PC-3 (cell line): Measurements from ENCODE around the gene GPR45. TPM values are rescaled to one million over a fixed set of nuclear protein-coding genes. Genes with fewer than 3 reads are reported as not detected.

Source experiments
- ATAC-seq: fragments of 200-7000 bp; cut with Tn5 transposase; 2 replicates; pipeline ENCODE4 v1.9.1; 2020; ENCODE audit warnings: mild to moderate bottlenecking, moderate library complexity
- BruUV-seq: library from RNA; stranded (reverse); fragments of 400-500 nt; replicated peaks from 2 replicates; lab custom pipeline; 2021; lab: Mats Ljungman, UMichigan
- CTCF ChIA-PET: fragments of 300-600 bp; sonication (Branson Sonifier 250); formaldehyde crosslinking; loops from one replicate; lab custom pipeline; 2022; ENCODE audit warnings: antibody characterized with exemption; lab: Charles Lee
- POLR2A ChIA-PET: fragments of 300-600 bp; sonication (Branson Sonifier 250); formaldehyde crosslinking; loops from one replicate; lab custom pipeline; 2022; ENCODE audit warnings: antibody characterized with exemption; ENCODE audit not compliant: unreplicated experiment; lab: Charles Lee
- DNase-seq: peaks from one replicate; pipeline ENCODE4 v3.0.0-alpha.2; 2015
- H2AFZ ChIP-seq: fragments of 300-600 bp; sonication (generic); 2 replicates; pipeline ENCODE4 v1.6.0; 2016; ENCODE audit warnings: antibody characterized with exemption, low read length
- H3F3A ChIP-seq: fragments of 300-600 bp; sonication (generic); one replicate; pipeline ENCODE4 v1.6.0; 2017; ENCODE audit warnings: antibody characterized with exemption, low read length, control low read depth, mild to moderate bottlenecking; ENCODE audit not compliant: unreplicated experiment
- H3K27ac ChIP-seq: fragments of 300-600 bp; sonication (generic); 2 replicates; pipeline ENCODE4 v1.5.1; 2016; ENCODE audit warnings: mild to moderate bottlenecking, low read length
- H3K27me3 ChIP-seq: fragments of 300-600 bp; sonication (generic); 2 replicates; pipeline ENCODE4 v1.6.1; 2016; ENCODE audit warnings: low read length, mixed read lengths
- H3K36me3 ChIP-seq: fragments of 300-600 bp; sonication (generic); 2 replicates; pipeline ENCODE4 v1.6.1; 2016; ENCODE audit warnings: low read depth, mixed run types, low read length, mixed read lengths
- H3K4me1 ChIP-seq: fragments of 300-600 bp; sonication (generic); 2 replicates; pipeline ENCODE4 v1.5.1; 2016; ENCODE audit warnings: low read length; ENCODE audit not compliant: insufficient read depth
- H3K4me2 ChIP-seq: fragments of 300-600 bp; sonication (generic); 2 replicates; pipeline ENCODE4 v1.6.0; 2016; ENCODE audit warnings: low read length
- H3K4me3 ChIP-seq: fragments of 300-600 bp; sonication (generic); 2 replicates; pipeline ENCODE4 v1.5.1; 2016; ENCODE audit warnings: mild to moderate bottlenecking, low read length, mixed read lengths
- H3K79me2 ChIP-seq: fragments of 300-600 bp; sonication (generic); 2 replicates; pipeline ENCODE4 v1.6.1; 2017; ENCODE audit warnings: low read length, mixed read lengths
- H3K9ac ChIP-seq: fragments of 300-600 bp; sonication (generic); 2 replicates; pipeline ENCODE4 v1.6.0; 2016; ENCODE audit warnings: mild to moderate bottlenecking, low read length
- H3K9me2 ChIP-seq: fragments of 300-600 bp; sonication (generic); replicated peaks from 2 replicates; pipeline ENCODE4 v1.6.1; 2016; ENCODE audit warnings: mixed run types, low read length, mixed read lengths
- H3K9me3 ChIP-seq: fragments of 300-600 bp; sonication (generic); 2 replicates; pipeline ENCODE4 v1.6.1; 2016; ENCODE audit warnings: low read length, mixed read lengths
- H4K20me1 ChIP-seq: fragments of 300-600 bp; sonication (generic); 2 replicates; pipeline ENCODE4 v1.6.1; 2016; ENCODE audit warnings: low read length, mixed read lengths
- EZH2 ChIP-seq: fragments of 300-600 bp; sonication (generic); IDR thresholded peaks from one replicate; pipeline ENCODE4 v1.6.1; 2017; ENCODE audit warnings: antibody characterized with exemption, mild to moderate bottlenecking, low read length; ENCODE audit not compliant: unreplicated experiment
- EZH2phosphoT487 ChIP-seq: fragments of 300-600 bp; sonication (generic); IDR thresholded peaks from 2 replicates; pipeline ENCODE4 v1.6.1; 2018; ENCODE audit warnings: mild to moderate bottlenecking, antibody characterized with exemption, low read length, borderline replicate concordance
- intact Hi-C: fragments of 100-400 bp; cut with micrococcal nuclease; formaldehyde crosslinking; loops from 2 replicates; pipeline ENCODE4 v1.9.0; 2023
- total RNA-seq: library from RNA; depleted of rRNA; stranded (reverse); fragments of >200 nt; gene quantifications from 2 replicates; pipeline ENCODE4 v1.2.3, GENCODE V29; 2014
- TF ChIP-seq, protein P1 (sequence below): fragments of 300-600 bp; sonication (generic); conservative IDR thresholded peaks from 2 replicates; pipeline ENCODE4 v1.5.1; 2017; ENCODE audit warnings: antibody characterized with exemption, low read depth, mild to moderate bottlenecking, low read length

The GPR45 gene
- total RNA-seq, 1 experiment from 2014 or later, result not detected

DNA sequence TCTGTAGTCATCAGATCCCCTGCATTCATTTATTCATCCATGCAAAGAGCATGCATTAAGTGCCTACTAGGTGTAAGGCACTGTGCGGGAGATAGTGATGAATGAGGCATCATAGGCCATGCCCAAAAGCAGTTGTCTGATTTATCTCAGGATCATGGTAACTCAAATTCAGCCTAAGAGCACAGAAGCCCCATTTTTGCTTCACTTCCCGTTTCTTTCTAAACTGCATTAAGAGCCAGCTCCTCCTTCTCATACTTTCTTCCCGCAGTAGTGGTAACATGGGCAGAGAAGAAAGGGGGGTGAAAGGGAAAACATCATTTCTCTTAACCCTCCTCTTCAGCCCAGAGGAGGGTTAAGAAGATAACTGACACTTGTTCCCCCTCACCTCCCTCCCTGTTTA lies 2.9 kb downstream of the GPR45 start:
- DNase-seq, result no peak
- H3K4me1 ChIP-seq, result no peaks in the 10 kb centered on the region
- H3K36me3 ChIP-seq, result no peaks in the 10 kb centered on the region
- POLR2A ChIA-PET, result no interaction called here
- no peaks in the 10 kb centered on the region for H3F3A ChIP-seq
- no peak overlapping the region for H2AFZ ChIP-seq
- no peak overlapping the region for H3K9ac ChIP-seq
- H3K4me2 ChIP-seq, result no peak overlapping the region
- no peaks in the 10 kb centered on the region for H3K27me3 ChIP-seq
- no peak for ATAC-seq
- H4K20me1 ChIP-seq, result no peaks in the 10 kb centered on the region
- H3K9me2 ChIP-seq, result no peaks in the 10 kb centered on the region
- H3K79me2 ChIP-seq, result no peaks in the 10 kb centered on the region
- H3K27ac ChIP-seq, result no peak overlapping the region
- H3K4me3 ChIP-seq, result no peak overlapping the region
- BruUV-seq, result no TSS peak
- intact Hi-C loops, result no loop called here
- CTCF ChIA-PET, result no interaction called here
- no peak for TF ChIP-seq EZH2
- H3K9me3 ChIP-seq, result no peaks in the 10 kb centered on the region

DNA sequence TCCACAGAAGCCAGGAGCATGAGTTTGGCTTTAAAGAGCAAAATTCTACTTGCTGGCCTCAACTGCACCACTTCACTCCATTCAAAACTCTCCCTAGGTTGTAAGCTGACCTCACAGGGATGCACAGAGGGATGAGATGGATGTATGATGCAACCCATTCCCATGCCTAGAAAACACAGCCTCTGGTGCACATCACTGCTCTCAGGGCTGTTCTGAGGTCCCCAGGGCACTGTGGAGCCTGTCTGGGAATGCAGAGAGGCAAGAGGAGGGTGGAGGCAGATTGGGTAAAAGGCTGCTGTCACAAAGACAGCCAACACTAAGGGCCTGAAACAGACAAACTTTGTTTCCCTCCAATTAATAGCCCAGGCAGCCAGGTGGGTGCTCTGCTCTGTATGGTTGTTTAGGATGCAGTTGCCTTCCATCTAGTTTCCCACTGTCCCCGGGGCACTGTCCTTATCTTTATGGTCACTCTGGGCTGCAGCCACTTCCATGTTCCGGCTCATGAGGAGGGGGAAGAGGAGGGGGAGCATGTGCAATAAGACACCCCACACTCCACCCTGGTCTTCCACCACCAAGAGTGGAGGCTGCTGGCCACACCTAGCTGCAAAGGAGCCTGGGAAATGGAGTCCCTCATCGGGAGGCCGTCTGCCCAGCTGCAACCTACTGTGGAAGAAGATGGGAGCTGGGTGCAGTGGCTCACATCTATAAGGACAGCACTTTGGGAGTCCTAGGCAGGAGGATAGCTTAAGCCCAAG lies 7.0 kb downstream of the GPR45 start:
- Histone ChIP-seq H4K20me1 (no peaks in the 10 kb centered on the region), H3K9ac (no peak overlapping the region), H3K27ac (no peak overlapping the region), H3K4me1 (no peaks in the 10 kb centered on the region), H3K4me3 (no peak overlapping the region), H3K36me3 (no peaks in the 10 kb centered on the region), H3K79me2 (no peaks in the 10 kb centered on the region), H3K27me3 (peaks cover 8% of the 10 kb centered on the region; the same call in 1 of the 2 replicates), H3K9me2 (no peaks in the 10 kb centered on the region), H2AFZ (no peak overlapping the region), H3K4me2 (no peak overlapping the region), H3K9me3 (no peaks in the 10 kb centered on the region), H3F3A (no peaks in the 10 kb centered on the region)
- DNase-seq (no peak), ATAC-seq (no peak)
- intact Hi-C loops, result no loop called here
- no peak for TF ChIP-seq EZH2phosphoT487
- no peak for TF ChIP-seq EZH2
- TF ChIP-seq, protein P1, sequence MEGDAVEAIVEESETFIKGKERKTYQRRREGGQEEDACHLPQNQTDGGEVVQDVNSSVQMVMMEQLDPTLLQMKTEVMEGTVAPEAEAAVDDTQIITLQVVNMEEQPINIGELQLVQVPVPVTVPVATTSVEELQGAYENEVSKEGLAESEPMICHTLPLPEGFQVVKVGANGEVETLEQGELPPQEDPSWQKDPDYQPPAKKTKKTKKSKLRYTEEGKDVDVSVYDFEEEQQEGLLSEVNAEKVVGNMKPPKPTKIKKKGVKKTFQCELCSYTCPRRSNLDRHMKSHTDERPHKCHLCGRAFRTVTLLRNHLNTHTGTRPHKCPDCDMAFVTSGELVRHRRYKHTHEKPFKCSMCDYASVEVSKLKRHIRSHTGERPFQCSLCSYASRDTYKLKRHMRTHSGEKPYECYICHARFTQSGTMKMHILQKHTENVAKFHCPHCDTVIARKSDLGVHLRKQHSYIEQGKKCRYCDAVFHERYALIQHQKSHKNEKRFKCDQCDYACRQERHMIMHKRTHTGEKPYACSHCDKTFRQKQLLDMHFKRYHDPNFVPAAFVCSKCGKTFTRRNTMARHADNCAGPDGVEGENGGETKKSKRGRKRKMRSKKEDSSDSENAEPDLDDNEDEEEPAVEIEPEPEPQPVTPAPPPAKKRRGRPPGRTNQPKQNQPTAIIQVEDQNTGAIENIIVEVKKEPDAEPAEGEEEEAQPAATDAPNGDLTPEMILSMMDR, result no peak
- CTCF ChIA-PET, result no interaction called here
- POLR2A ChIA-PET, result no interaction called here
- no TSS peak for BruUV-seq

DNA sequence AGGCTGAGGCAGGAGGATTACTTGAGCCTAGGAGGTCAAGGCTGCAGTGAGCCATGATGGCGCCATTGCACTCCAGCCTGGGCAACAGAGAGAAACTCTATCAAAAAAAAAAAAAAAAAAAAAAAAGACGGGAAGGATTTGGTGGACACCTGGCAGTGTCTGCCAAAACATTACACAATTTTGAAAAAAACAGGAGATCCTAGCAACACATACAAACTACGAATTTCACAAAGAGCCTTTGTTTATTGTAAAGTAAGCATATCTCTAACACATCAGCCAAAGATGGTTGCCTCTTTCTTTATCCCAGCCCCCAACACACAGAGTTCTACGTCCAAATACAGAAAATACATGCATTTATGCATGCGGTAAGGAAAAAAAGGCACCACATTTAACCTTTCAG lies 7.6 kb downstream of the GPR45 start:
- intact Hi-C loops, result no loop called here
- ATAC-seq (no peak), DNase-seq (no peak)
- Histone ChIP-seq H3K4me2 (no peak overlapping the region), H3K9ac (no peak overlapping the region), H3K9me3 (no peaks in the 10 kb centered on the region), H3K4me3 (no peak overlapping the region), H3F3A (no peaks in the 10 kb centered on the region), H3K79me2 (no peaks in the 10 kb centered on the region), H2AFZ (no peak overlapping the region), H4K20me1 (no peaks in the 10 kb centered on the region), H3K9me2 (no peaks in the 10 kb centered on the region), H3K4me1 (no peaks in the 10 kb centered on the region), H3K27me3 (peaks cover 8% of the 10 kb centered on the region; the same call in 1 of the 2 replicates), H3K27ac (no peak overlapping the region), H3K36me3 (no peaks in the 10 kb centered on the region)
- ChIA-PET POLR2A (no interaction called here), CTCF (no interaction called here)
- TF ChIP-seq, protein P1, result no peak
- TF ChIP-seq EZH2 (no peak), EZH2phosphoT487 (no peak)
- no TSS peak for BruUV-seq
